Naive thymus-derived CD8-positive, alpha-beta T cell (primary cell): ENCODE data around the gene R3HDM4. TPM values are rescaled to one million over a fixed set of nuclear protein-coding genes. Genes with fewer than 3 reads are reported as not detected.

Source experiments
- ATAC-seq, 2 donors: fragments of 150-1000 bp; cut with Tn5 transposase in 1 of 2; sonication (Bioruptor Pico), chemical (Tn5 transposase) in 1 of 2; 1 replicate in 1 of 2; 2 replicates in 1 of 2; pipeline ENCODE4 v1.10.0; 2021; ENCODE audit warnings: mild to moderate bottlenecking in 2 of 2, moderate library complexity in 2 of 2
- POLR2A ChIA-PET: fragments of 350-600 bp; sonication (Branson Sonifier 250); formaldehyde crosslinking; loops from one replicate; lab custom pipeline; 2021; ENCODE audit warnings: antibody characterized with exemption; lab: Charles Lee
- DNase-seq, 10 donors: peaks; one replicate each; pipeline versions ENCODE4 v3.0.0 to v3.0.0-alpha.2; 2020 to 2022
- H3K27ac Mint-ChIP-seq, 10 donors: one replicate each; pipeline ENCODE4 v1.8.0; 2020 to 2022; ENCODE audit warnings: mild to moderate bottlenecking in 10 of 10, mixed read lengths in 10 of 10, moderate library complexity in 4 of 10, inconsistent platforms in 1 of 10
- H3K27me3 Mint-ChIP-seq, 5 donors: one replicate each; pipeline ENCODE4 v1.8.0; 2021 to 2022; ENCODE audit warnings: mixed read lengths in 5 of 5
- H3K36me3 Mint-ChIP-seq, 3 donors: one replicate each; pipeline ENCODE4 v1.8.0; 2020 to 2022; ENCODE audit warnings: mixed read lengths in 3 of 3, mild to moderate bottlenecking in 2 of 3, inconsistent platforms in 1 of 3
- H3K4me1 Mint-ChIP-seq, 4 donors: one replicate each; pipeline ENCODE4 v1.8.0; 2021 to 2022; ENCODE audit warnings: mixed read lengths in 4 of 4
- H3K4me3 Mint-ChIP-seq, 10 donors: one replicate each; pipeline ENCODE4 v1.8.0; 2020 to 2022; ENCODE audit warnings: mild to moderate bottlenecking in 10 of 10, mixed read lengths in 10 of 10, moderate library complexity in 6 of 10, inconsistent platforms in 1 of 10
- H3K9me3 Mint-ChIP-seq, 9 donors: one replicate each; pipeline ENCODE4 v1.8.0; 2020 to 2022; ENCODE audit warnings: mixed read lengths in 9 of 9, mild to moderate bottlenecking in 3 of 9, inconsistent platforms in 1 of 9, moderate library complexity in 1 of 9
- polyA plus RNA-seq, 3 donors: library from polyadenylated mRNA; unstranded; fragments of 300-500 nt; fragmentation: Illumina TruSeq; gene quantifications; one replicate each; pipeline ENCODE4 v1.2.3, GENCODE V29; 2021
- total RNA-seq, 8 experiments: library from RNA in 2 of 8; stranded (reverse) in 2 of 8; gene quantifications; one replicate each; pipeline ENCODE4 v1.2.3 and lab custom pipeline; 2021 to 2026

R3HDM4 gene
- total and polyA plus RNA-seq, 5 experiments from 2014 or later: 137 to 238 (median 182) TPM

DNA sequence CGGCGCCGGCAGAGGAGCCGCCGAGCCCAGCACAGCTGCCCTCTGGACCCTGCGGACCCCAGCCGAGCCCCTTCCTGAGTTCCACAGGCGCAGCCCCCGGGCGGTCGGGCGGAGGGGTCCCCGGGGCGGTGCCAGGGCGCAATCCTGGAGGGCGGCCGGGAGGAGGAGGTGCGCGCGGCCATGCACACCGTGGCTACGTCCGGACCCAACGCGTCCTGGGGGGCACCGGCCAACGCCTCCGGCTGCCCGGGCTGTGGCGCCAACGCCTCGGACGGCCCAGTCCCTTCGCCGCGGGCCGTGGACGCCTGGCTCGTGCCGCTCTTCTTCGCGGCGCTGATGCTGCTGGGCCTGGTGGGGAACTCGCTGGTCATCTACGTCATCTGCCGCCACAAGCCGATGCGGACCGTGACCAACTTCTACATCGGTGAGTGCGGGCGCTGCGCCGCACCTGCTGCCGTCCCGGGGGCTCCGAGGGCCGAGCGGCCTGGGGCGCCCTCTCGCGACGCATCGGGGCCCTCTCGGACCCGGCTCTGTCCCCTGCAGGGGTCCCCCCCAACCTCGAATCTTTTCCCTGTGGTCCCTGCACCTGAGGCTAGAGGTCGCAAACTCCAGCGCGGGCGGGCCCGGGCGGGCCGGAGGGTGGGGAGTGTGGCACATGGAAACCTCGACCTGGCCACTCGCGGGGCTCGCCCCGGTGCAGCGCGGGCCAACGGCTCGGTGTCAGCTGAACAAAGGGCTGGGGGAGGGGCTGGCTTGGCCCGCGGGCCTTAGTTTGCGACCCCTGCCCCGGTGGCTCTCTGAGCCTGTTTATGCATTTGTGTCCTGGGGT lies 4.5 kb upstream of the R3HDM4 start, which contains the start of gene KISS1R:
KISS1R (plus strand) TSS at position 11 of the 829 bp plus-strand sequence; CDS start at position 181, 170 bp downstream.
- peak within 1 kb of the TSS; percentile 45 to 84 (median 78) for H3K4me3 Mint-ChIP-seq
- DNase-seq (peak in 4 of 10 donors; percentile 45 to 56 (median 48)), ATAC-seq (peak; percentile 5 to 9)
- POLR2A ChIA-PET: interaction anchor here (0.7 to 9.1 kb wide), 8 partner anchors 12 to 282 kb away, joined by 3 to 165 read pairs (median 4); partner anchors contain the start of genes CFD, MED16, PTBP1 and RNU6-9
- H3K27ac Mint-ChIP-seq: peak within 1 kb of the TSS in 7 of 10 donors; percentile 19 to 91 (median 67)
- peaks cover 0 to 2% (median 0%) of the 10 kb centered on the region in 5 donors for H3K27me3 Mint-ChIP-seq
- no peaks in the 10 kb centered on the region for H3K36me3 Mint-ChIP-seq
- H3K4me1 Mint-ChIP-seq: peaks cover 11 to 29% (median 23%) of the 10 kb centered on the region in 4 donors
- no peaks in the 10 kb centered on the region for H3K9me3 Mint-ChIP-seq

DNA sequence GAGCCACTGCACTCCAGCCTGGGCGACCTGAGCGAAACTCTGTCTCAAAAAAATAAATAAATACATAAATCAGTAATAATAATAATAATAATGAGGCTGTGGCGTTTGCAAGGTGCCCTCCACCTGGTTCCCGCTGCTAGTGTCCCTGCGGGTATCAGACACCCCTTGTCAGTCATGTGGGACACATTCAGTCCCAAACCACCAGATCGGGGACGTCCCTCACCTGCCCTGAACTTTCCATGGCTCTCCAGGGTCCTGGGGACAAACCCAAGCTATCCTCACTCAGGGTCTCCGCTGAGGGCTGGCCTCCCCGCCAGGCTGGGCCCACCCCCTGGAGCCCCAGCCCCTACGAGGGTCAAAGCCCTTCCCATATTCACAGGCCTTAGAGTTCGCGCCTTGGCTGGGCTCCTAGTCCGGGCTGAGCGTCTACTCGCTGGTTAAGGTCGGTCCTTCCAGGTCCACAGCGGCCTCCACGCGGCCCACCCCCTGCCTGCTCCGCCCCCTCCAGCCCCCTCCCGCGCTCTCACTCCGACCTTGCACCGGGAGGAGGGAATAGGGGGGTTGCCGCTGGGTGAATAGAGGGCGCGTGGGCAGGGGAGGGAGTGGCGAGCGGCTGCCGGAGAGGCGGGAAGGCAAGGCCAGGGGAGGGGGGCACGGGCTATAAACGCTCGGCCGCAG lies 3.8 kb upstream of the R3HDM4 start:
- no peak for DNase-seq
- POLR2A ChIA-PET: interaction anchor here (0.7 to 9.1 kb wide), 12 partner anchors 11 to 282 kb away, joined by 3 to 165 read pairs (median 4); partner anchors contain the start of genes CFD, MED16, PTBP1 and RNU6-9
- peaks cover 0 to 2% (median 0%) of the 10 kb centered on the region in 5 donors for H3K27me3 Mint-ChIP-seq

DNA sequence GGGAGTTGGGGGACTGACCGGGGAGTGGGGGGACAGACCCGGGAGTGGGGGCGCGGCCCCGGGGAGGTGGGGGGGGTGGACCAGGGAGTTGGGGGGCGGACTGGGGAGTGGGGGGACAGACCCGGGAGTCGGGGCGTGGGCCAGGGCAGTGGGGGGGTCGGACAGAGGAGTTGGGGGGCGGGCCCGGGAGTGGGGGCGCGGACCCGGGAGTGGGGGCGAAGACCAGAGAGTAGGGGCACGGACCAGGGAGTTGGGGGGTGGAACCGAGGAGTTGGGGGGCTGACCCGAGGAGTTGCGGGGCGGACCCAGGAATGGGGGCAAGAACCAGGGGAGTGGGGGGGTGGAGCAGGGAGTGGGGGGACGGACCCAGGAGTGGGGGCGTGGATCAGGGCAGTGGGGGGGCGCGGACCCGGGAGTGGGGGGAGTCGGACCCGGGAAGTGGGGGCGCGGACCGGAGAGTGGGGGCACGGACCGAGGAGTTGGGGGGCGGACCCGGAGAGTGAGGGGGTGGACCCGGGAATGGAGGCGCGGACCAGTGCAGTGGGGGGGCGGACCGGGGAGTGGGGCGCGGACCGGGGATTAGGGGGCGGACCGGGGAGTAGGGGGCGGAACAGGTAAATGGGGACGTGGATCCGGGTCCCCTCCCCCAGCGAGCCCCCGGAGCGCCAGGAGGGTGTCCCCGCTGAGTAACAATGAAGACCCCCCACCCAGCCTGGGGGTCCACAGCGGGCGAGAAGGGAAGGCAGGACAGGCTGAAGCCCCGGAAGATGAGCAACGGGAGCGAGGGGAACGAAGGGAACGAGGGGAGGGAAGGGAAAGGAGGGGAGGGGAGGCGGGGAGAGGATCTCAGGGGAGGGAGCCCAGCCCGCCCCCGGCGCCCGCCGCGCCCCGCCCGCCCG lies 589 bp downstream of the R3HDM4 start:
- peaks cover 0 to 2% (median 0%) of the 10 kb centered on the region in 5 donors for H3K27me3 Mint-ChIP-seq
- peak overlapping the region; percentile 71 to 92 (median 82) for H3K4me3 Mint-ChIP-seq
- H3K27ac Mint-ChIP-seq: peak overlapping the region in 9 of 10 donors; percentile 43 to 97 (median 94)
- H3K4me1 Mint-ChIP-seq: peaks cover 13 to 47% (median 33%) of the 10 kb centered on the region in 4 donors
- no peak for ATAC-seq
- H3K9me3 Mint-ChIP-seq: no peaks in the 10 kb centered on the region
- peak in 5 of 10 donors; percentile 35 to 77 (median 46) for DNase-seq
- POLR2A ChIA-PET: interaction anchor here (1.6 to 9.1 kb wide), 4 partner anchors 7 to 50 kb away, joined by 8 to 165 read pairs (median 83); partner anchors contain the start of genes CFD, MED16 and RNU6-9
- H3K36me3 Mint-ChIP-seq: peaks cover 0 to 10% (median 7%) of the 10 kb centered on the region in 3 donors

More for the DNA sequence above, 3.8 kb upstream of the R3HDM4 start:
- H3K36me3 Mint-ChIP-seq: no peaks in the 10 kb centered on the region
- no peaks in the 10 kb centered on the region for H3K9me3 Mint-ChIP-seq
- ATAC-seq: no peak
- peak overlapping the region in 2 of 10 donors; percentile 19 to 67 for H3K27ac Mint-ChIP-seq
- H3K4me1 Mint-ChIP-seq: peaks cover 8 to 27% (median 20%) of the 10 kb centered on the region in 4 donors
- peak overlapping the region; percentile 22 to 81 (median 48) for H3K4me3 Mint-ChIP-seq

DNA sequence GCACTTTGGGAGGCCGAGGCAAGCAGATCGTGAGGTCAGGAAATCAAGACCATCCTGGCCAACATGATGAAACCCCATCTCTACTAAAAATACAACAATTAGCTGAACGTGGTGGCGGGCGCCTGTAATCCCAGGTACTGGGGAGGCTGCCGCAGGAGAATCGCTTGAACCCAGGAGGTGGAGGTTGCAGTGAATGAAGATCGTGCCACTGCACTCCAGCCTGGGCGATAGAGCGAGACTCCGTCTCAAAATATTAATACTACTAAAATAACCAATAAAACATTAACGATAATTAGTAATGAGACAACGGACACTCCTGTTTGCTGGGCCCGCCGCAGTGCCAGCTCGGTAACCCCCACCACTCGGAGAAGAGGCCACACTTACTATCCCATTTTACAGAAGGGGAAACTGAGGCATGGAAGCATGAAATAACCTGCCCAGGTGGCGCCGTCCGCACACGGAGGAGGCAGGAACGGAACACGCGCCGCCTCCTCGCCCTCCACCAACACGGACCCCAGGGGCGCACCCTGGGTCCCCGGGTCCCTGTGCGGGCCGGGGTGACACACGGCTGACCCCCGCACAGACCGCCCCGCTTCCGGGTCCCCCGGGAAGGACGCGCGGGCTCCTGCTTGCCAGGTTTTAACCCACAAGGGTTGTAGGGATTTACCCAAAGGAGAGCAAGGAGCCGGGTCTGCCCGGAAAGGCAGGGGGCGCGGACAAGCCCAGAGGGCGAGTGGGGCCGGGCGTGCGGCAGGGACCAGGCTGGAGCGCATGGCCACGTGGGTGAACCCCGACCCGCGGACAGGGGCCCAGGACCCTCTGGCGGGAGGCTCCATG lies 1.6 kb downstream of the R3HDM4 start:
- H3K27ac Mint-ChIP-seq: peak overlapping the region; percentile 80 to 100 (median 100)
- POLR2A ChIA-PET: interaction anchor here (0.6 to 11.8 kb wide), 5 partner anchors 6 to 181 kb away, joined by 6 to 376 read pairs (median 69); partner anchors contain the start of genes KISS1R, MED16, R3HDM4 and RNU6-9
- peaks cover 13 to 57% (median 43%) of the 10 kb centered on the region in 4 donors for H3K4me1 Mint-ChIP-seq
- ATAC-seq (no peak), DNase-seq (peak in 1 of 10 donors; percentile 66)
- H3K36me3 Mint-ChIP-seq: peaks cover 0 to 10% (median 7%) of the 10 kb centered on the region in 3 donors
- H3K4me3 Mint-ChIP-seq: peak overlapping the region; percentile 61 to 89 (median 82)
- H3K9me3 Mint-ChIP-seq: no peaks in the 10 kb centered on the region
- H3K27me3 Mint-ChIP-seq: peaks cover 0 to 2% (median 0%) of the 10 kb centered on the region in 5 donors

DNA sequence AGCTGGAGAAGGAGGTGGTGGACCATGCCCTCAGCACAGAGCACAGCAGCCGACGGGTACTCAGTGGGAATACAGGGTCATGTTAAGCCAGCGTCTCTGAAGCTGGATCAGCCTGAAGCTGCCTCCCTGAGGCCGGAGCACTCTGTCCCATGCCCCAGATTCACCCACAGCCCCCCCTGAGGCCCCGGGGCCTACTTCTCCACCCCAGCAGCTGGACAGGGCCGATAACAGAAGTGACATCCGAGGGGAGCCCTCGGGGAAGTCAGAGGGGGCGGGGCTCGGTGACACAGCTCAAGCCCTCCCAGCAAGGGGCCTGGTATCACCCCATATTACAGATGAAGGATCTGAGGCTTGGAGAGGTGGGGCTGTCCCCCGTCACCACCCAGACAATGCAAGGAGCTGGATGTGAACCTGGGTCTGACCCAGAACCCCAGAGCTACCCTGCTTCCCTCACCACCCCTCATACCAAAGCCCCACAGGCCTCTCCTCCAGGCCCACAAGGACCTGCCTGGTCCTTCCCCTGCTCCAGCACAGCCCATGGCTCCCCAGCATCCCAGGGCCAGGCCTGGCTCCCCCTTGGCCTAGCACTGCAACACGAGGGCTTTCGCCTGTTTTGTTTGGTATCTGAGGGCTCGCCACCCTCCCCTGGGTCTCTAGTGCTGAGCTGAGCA lies 5.7 kb downstream of the R3HDM4 start:
- Mint-ChIP-seq H3K4me1 (peaks cover 14 to 72% (median 62%) of the 10 kb centered on the region in 4 donors), H3K36me3 (peaks cover 0 to 19% (median 7%) of the 10 kb centered on the region in 3 donors), H3K4me3 (peak overlapping the region; percentile 48 to 91 (median 86)), H3K9me3 (no peaks in the 10 kb centered on the region), H3K27me3 (no peaks in the 10 kb centered on the region), H3K27ac (peak overlapping the region; percentile 99 to 100 (median 100))
- peak in 3 of 10 donors; percentile 45 to 49 (median 47) for DNase-seq
- POLR2A ChIA-PET: interaction anchor here (0.5 to 11.8 kb wide), 15 partner anchors 10 to 362 kb away, joined by 3 to 376 read pairs (median 6); partner anchors contain the start of genes ABCA7, ARHGAP45, CIRBP and KISS1R
- ATAC-seq: peak in 1 of 2 donors; percentile 4

DNA sequence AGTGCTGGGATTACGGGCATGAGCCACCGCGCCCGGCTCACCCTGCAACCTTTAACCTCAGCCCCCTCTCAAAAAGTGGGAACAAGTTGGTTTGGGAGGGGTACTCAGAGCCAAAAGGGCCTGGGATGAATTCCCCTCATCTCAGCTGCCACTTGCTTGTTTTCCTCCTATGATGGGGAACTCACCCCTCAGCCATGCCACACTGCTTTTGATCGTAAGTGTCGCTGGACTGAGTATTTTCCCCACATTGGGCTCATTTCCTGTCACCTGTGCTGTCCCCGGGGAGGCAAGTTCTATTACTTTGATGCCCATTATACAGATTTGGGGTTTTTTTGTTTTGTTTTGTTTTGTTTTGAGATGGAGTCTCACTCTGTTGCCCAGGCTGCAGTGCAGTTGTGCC lies 6.5 kb downstream of the R3HDM4 start:
- peaks cover 14 to 74% (median 63%) of the 10 kb centered on the region in 4 donors for H3K4me1 Mint-ChIP-seq
- no peaks in the 10 kb centered on the region for H3K27me3 Mint-ChIP-seq
- H3K4me3 Mint-ChIP-seq: peak overlapping the region; percentile 16 to 91 (median 80)
- DNase-seq (no peak), ATAC-seq (no peak)
- no peaks in the 10 kb centered on the region for H3K9me3 Mint-ChIP-seq
- H3K27ac Mint-ChIP-seq: peak overlapping the region; percentile 99 to 100 (median 100)
- H3K36me3 Mint-ChIP-seq: peaks cover 0 to 23% (median 7%) of the 10 kb centered on the region in 3 donors
- POLR2A ChIA-PET: interaction anchor here (0.7 to 11.8 kb wide), 11 partner anchors 11 to 363 kb away, joined by 3 to 376 read pairs (median 6); partner anchors contain the start of genes CIRBP, KISS1R, MED16 and R3HDM4

DNA sequence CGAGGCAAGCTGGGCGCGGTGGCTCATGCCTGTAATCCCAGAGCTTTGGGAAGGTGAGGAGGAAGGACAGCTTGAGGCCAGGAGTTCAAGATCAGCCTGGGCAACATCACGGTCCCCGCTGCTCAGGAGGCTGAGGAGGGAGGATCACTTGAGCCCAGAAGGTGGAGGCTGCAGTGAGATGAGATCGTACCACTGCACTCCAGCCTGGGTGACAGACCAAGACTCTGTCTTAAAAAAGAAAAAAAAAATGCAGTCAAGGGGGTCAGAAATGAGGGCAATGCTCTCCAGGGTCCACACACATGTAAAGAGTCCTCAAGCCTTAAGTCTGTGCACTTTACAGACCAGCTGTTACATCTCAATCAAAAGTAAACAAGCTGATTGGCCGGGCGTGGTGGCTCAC lies 8.5 kb downstream of the R3HDM4 start:
- H3K4me3 Mint-ChIP-seq: peak overlapping the region in 6 of 10 donors; percentile 13 to 78 (median 38)
- H3K9me3 Mint-ChIP-seq: no peaks in the 10 kb centered on the region
- no peak for ATAC-seq
- peaks cover 0 to 20% (median 3%) of the 10 kb centered on the region in 3 donors for H3K36me3 Mint-ChIP-seq
- POLR2A ChIA-PET: interaction anchor here (0.7 to 11.8 kb wide), 5 partner anchors 10 to 1137 kb away, joined by 4 to 376 read pairs (median 19); partner anchors contain the start of genes KISS1R, MED16, R3HDM4 and RNU6-9
- no peak for DNase-seq
- no peaks in the 10 kb centered on the region for H3K27me3 Mint-ChIP-seq
- H3K4me1 Mint-ChIP-seq: peaks cover 12 to 77% (median 50%) of the 10 kb centered on the region in 4 donors
- peak overlapping the region; percentile 51 to 100 (median 99) for H3K27ac Mint-ChIP-seq

DNA sequence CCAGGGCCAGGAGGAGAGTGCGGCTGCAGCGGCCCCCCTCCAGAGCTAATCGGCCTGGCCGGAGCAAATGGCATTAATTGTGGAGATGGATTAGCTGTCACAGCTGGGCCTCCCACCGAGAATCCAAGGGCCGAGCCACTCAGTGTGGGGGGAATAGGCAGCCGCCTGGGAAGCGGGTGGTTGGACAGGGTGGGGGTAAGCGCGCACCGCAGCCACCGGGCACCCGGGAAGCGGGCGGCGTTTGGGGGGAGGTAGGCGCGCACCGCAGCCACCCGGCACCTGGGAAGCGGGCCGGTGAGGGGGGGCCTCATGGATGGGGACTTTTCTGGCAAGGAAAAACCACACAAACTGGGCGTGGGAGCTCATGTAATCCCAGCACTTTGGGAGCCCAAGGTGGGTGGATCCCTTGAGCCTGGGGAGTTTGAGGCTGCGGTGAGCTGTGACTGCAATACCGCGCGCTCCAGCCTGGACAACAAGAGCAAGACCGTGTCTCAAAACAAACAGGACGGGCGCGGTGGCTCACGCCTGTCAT lies 9.7 kb downstream of the R3HDM4 start:
- Mint-ChIP-seq H3K27ac (peak overlapping the region in 4 of 10 donors; percentile 46 to 99 (median 52)), H3K4me3 (no peak overlapping the region), H3K27me3 (peaks cover 0 to 3% (median 0%) of the 10 kb centered on the region in 5 donors), H3K36me3 (peaks cover 0 to 24% (median 0%) of the 10 kb centered on the region in 3 donors), H3K9me3 (no peaks in the 10 kb centered on the region), H3K4me1 (peaks cover 5 to 72% (median 40%) of the 10 kb centered on the region in 4 donors)
- ATAC-seq (no peak), DNase-seq (no peak)
- POLR2A ChIA-PET: interaction anchor here (1.0 to 11.8 kb wide), 4 partner anchors 9 to 30 kb away, joined by 3 to 376 read pairs (median 87); partner anchors contain the start of genes KISS1R, MED16, R3HDM4 and RNU6-9

DNA sequence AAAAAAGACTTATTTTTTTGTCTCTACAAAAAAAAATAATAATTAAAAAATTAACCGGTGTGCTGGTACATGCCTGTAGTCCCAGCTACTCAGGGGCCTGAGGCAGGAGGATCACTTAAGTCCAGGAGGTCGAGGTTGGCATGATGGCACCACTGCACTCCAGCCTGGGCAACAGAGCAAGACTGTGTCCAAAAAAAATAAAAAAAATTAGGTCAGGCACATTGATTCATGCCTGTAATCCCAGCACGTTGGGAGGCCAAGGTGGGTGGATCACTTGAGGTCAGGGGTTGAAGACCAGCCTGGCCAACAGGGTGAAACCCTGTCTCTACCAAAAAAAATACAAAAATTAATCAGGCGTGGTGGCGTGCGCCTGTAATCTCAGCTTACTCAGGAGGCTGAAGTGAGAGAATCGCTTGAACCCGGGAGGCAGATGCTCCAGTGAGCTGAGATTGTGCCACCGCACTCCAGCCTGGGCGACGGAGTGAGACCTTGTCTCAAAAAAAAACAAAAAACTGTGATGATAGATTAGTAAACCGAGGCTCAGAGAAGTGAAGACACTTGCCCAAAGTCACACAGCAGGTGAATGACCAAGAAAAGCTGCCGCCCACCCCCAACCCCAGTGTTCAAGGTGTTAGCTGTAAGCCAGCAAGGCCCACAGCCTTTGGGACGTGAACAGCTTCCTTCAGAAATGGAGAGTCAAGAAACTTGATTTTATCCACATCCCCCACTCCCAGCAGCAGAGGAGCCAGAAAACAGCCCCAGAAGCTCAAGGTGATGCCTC lies 10.4 kb downstream of the R3HDM4 start:
- Mint-ChIP-seq H3K27me3 (peaks cover 0 to 3% (median 0%) of the 10 kb centered on the region in 5 donors), H3K4me1 (peaks cover 5 to 68% (median 36%) of the 10 kb centered on the region in 4 donors), H3K9me3 (no peaks in the 10 kb centered on the region), H3K27ac (peak overlapping the region in 7 of 10 donors; percentile 34 to 59 (median 48)), H3K4me3 (peak overlapping the region in 2 of 10 donors; percentile 20 to 26), H3K36me3 (peaks cover 0 to 30% (median 0%) of the 10 kb centered on the region in 3 donors)
- DNase-seq: no peak
- ATAC-seq: no peak
- POLR2A ChIA-PET: interaction anchor here (0.6 to 11.8 kb wide), 8 partner anchors 8 to 53 kb away, joined by 3 to 376 read pairs (median 6); partner anchors contain the start of genes KISS1R, MED16, R3HDM4 and RNU6-9
